GM23338 (cell line): ENCODE measurements around the gene SYNE1. TPM values are rescaled to one million over a fixed set of nuclear protein-coding genes. Genes with fewer than 3 reads are reported as not detected.

Experiments used
- ATAC-seq: fragments of 200-7000 bp; cut with Tn5 transposase; 3 replicates; pipeline ENCODE4 v1.9.1; 2020
- DNase-seq: peaks from one replicate; pipeline ENCODE4 v3.0.0-alpha.2; 2015; ENCODE audit warnings: low spot score
- H2AFZ ChIP-seq: fragments of 200-600 bp; sonication (generic); 2 replicates; pipeline ENCODE4 v1.8.0; 2016; ENCODE audit warnings: antibody characterized with exemption, mild to moderate bottlenecking, moderate library complexity
- H3F3A ChIP-seq: fragments of 200-600 bp; sonication (generic); replicated peaks from 2 replicates; pipeline ENCODE4 v1.8.0; 2017; ENCODE audit warnings: antibody characterized with exemption, mixed run types, low read depth
- H3K27ac ChIP-seq: fragments of 200-600 bp; sonication (generic); 2 replicates; pipeline ENCODE4 v1.6.1; 2016; ENCODE audit warnings: low read depth
- H3K27me3 ChIP-seq: fragments of 200-600 bp; sonication (generic); 2 replicates; pipeline ENCODE4 v1.8.0; 2016; ENCODE audit warnings: mild to moderate bottlenecking, mixed run types, moderate library complexity; ENCODE audit not compliant: insufficient read depth
- H3K36me3 ChIP-seq: fragments of 200-600 bp; sonication (generic); 2 replicates; pipeline ENCODE4 v1.8.0; 2016; ENCODE audit warnings: mild to moderate bottlenecking; ENCODE audit not compliant: insufficient read depth
- H3K4me1 ChIP-seq: fragments of 200-600 bp; sonication (generic); 2 replicates; pipeline ENCODE4 v1.8.0; 2016; ENCODE audit warnings: mild to moderate bottlenecking, moderate library complexity; ENCODE audit not compliant: insufficient read depth
- H3K4me2 ChIP-seq: fragments of 200-600 bp; sonication (generic); 2 replicates; pipeline ENCODE4 v1.7.1; 2017; ENCODE audit warnings: mixed run types
- H3K4me3 ChIP-seq: fragments of 200-600 bp; sonication (generic); 2 replicates; pipeline ENCODE4 v1.6.1; 2016; ENCODE audit warnings: mixed run types
- H3K79me2 ChIP-seq: fragments of 200-600 bp; sonication (generic); replicated peaks from 2 replicates; pipeline ENCODE4 v1.8.0; 2017; ENCODE audit warnings: mild to moderate bottlenecking; ENCODE audit not compliant: insufficient read depth
- H3K9me2 ChIP-seq: fragments of 200-600 bp; sonication (generic); 2 replicates; pipeline ENCODE4 v1.8.0; 2017; ENCODE audit not compliant: insufficient read depth
- H4K20me1 ChIP-seq: fragments of 200-600 bp; sonication (generic); replicated peaks from 2 replicates; pipeline ENCODE4 v1.8.0; 2017; ENCODE audit warnings: mild to moderate bottlenecking; ENCODE audit not compliant: insufficient read depth
- H3K27ac Mint-ChIP-seq: 2 replicates; pipeline ENCODE4 v1.8.0; 2020; ENCODE audit warnings: inconsistent platforms, mild to moderate bottlenecking, moderate library complexity, mixed read lengths
- H3K27me3 Mint-ChIP-seq: 3 replicates; pipeline ENCODE4 v1.8.0; 2022; ENCODE audit warnings: low read depth, mild to moderate bottlenecking, moderate library complexity, mixed read lengths, inconsistent platforms; ENCODE audit not compliant: insufficient read depth, poor library complexity
- H3K36me3 Mint-ChIP-seq: 3 replicates; pipeline ENCODE4 v1.8.0; 2021; ENCODE audit warnings: low read depth, mild to moderate bottlenecking, inconsistent platforms, moderate library complexity, mixed read lengths
- H3K4me1 Mint-ChIP-seq: 3 replicates; pipeline ENCODE4 v1.8.0; 2020; ENCODE audit warnings: mild to moderate bottlenecking, inconsistent platforms, mixed read lengths
- H3K4me3 Mint-ChIP-seq: 3 replicates; pipeline ENCODE4 v1.8.0; 2021; ENCODE audit warnings: moderate library complexity, mild to moderate bottlenecking, inconsistent platforms, mixed read lengths
- H3K9me3 Mint-ChIP-seq: 3 replicates; pipeline ENCODE4 v1.8.0; 2020; ENCODE audit warnings: moderate library complexity, mild to moderate bottlenecking, inconsistent platforms, mixed read lengths
- CREB1 ChIP-seq: fragments of 250-450 bp; sonication (Bioruptor Pico); IDR thresholded peaks from 2 replicates; pipeline ENCODE4 v1.5.0; 2020; ENCODE audit warnings: low read depth, mild to moderate bottlenecking, moderate library complexity
- CTCF ChIP-seq, 2 experiments: fragments of 200-600 bp in 1 of 2; sonication (generic) in 1 of 2; conservative IDR thresholded peaks; 2 replicates each; pipeline versions ENCODE4 v1.5.1 to v1.6.1; 2016 to 2017; ENCODE audit warnings: antibody characterized with exemption in 2 of 2, low read depth in 2 of 2, mild to moderate bottlenecking in 2 of 2, moderate library complexity in 1 of 2
- EZH2phosphoT487 ChIP-seq: fragments of 200-600 bp; sonication (generic); IDR thresholded peaks from one replicate; pipeline ENCODE4 v1.8.1; 2018; ENCODE audit warnings: antibody characterized with exemption; ENCODE audit not compliant: unreplicated experiment
- JUNB ChIP-seq: IDR thresholded peaks from one replicate; pipeline ENCODE4 v1.6.1; 2016; ENCODE audit warnings: antibody characterized with exemption; ENCODE audit not compliant: unreplicated experiment
- NANOG ChIP-seq: IDR thresholded peaks from 2 replicates; pipeline ENCODE4 v1.6.1; 2016; ENCODE audit warnings: antibody characterized with exemption, borderline replicate concordance
- STAT1 ChIP-seq: IDR thresholded peaks from one replicate; pipeline ENCODE4 v1.6.1; 2016; ENCODE audit warnings: antibody characterized with exemption; ENCODE audit not compliant: unreplicated experiment
- ZNF331 ChIP-seq: fragments of 250-450 bp; sonication (Bioruptor Pico); IDR thresholded peaks from 2 replicates; pipeline ENCODE4 v1.5.0; 2020; ENCODE audit warnings: low read depth, mild to moderate bottlenecking, moderate library complexity
- ZNF462 ChIP-seq: fragments of 250-450 bp; sonication (Bioruptor Pico); IDR thresholded peaks from 2 replicates; pipeline ENCODE4 v1.5.0; 2020; ENCODE audit warnings: mild to moderate bottlenecking, moderate library complexity
- polyA plus RNA-seq: library from polyadenylated mRNA; unstranded; fragments of >200 nt; fragmentation: Nextera tagmentation; extraction: Ambion mirVana; gene quantifications from 2 replicates; pipeline ENCODE4 v1.2.1, GENCODE V29; 2016
- total RNA-seq: library from RNA; depleted of rRNA; stranded (reverse); fragments of >200 nt; shearing (Covaris generic); gene quantifications from 2 replicates; pipeline ENCODE4 v1.2.3, GENCODE V29; 2014

The SYNE1 gene
- total and polyA plus RNA-seq, 2 experiments from 2014 or later: 3.9 to 13.6 TPM

GRCh38 chr6:152130441-152130840 lies 506.7 kb downstream of the SYNE1 start:
- no peak overlapping the region for H3K27ac ChIP-seq
- H3K9me3 Mint-ChIP-seq: no peaks in the 10 kb centered on the region
- no peaks in the 10 kb centered on the region for H3K27me3 ChIP-seq
- no peaks in the 10 kb centered on the region for H3F3A ChIP-seq
- no peaks in the 10 kb centered on the region for H3K4me1 ChIP-seq
- H3K4me1 Mint-ChIP-seq: peaks cover 4% of the 10 kb centered on the region; the same call in 2 of the 3 replicates
- no peak overlapping the region for H3K4me2 ChIP-seq
- peaks cover 8% of the 10 kb centered on the region for H3K27me3 Mint-ChIP-seq
- H4K20me1 ChIP-seq: no peaks in the 10 kb centered on the region
- TF ChIP-seq JUNB (no peak), CTCF (conservative IDR thresholded peaks at IDR 0.05; ENCODE audit: low read depth in 2 of 2) (no peak), EZH2phosphoT487 (no peak), STAT1 (no peak), NANOG (no peak), CREB1 (CRISPR knock-in tag) (no peak), ZNF331 (CRISPR knock-in tag) (no peak), ZNF462 (CRISPR knock-in tag) (no peak)
- no peak for ATAC-seq
- DNase-seq: no peak
- no peaks in the 10 kb centered on the region for H3K79me2 ChIP-seq
- no peak overlapping the region for H3K4me3 ChIP-seq
- no peaks in the 10 kb centered on the region for H3K36me3 ChIP-seq
- H2AFZ ChIP-seq: no peak overlapping the region
- H3K27ac Mint-ChIP-seq: no peak overlapping the region
- no peak overlapping the region for H3K4me3 Mint-ChIP-seq
- H3K36me3 Mint-ChIP-seq: no peaks in the 10 kb centered on the region
- no peaks in the 10 kb centered on the region for H3K9me2 ChIP-seq
